Activated CD4-positive, alpha-beta T cell treated with anti-CD3 and anti-CD28 coated beads for 48 hours (primary cell): Measurements from ENCODE around the gene NAPG.
A peak's percentile ranks its signal among the peaks of the same experiment; 100 is the strongest.
"Not testable (repeated sequence)": the region's sequence is repeated elsewhere in the genome, so short reads cannot be mapped to it uniquely, and the experiment has no call there.

Source experiments
- DNase-seq: peaks from one replicate; pipeline ENCODE4 v3.0.0-alpha.2; 2020

Gene NAPG

DNA sequence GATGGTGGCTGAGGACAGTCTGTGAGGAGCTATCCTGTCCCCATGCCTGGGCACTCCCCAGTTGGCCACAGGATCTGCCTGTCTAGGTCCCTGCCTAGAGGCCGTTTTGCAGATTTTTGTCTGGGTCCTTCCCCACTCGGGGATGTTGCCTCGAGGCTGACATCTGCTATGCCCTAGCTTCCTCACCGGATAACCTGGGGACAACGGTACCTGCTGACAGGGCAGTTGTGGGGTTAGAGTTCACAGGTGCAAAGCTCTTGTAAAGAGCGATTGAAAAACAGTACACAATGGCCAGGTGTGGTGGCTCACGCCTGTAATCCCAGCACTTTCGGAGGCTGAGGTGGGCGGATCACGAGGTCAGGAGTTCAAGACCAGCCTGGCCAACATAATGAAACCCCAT is 30.4 kb downstream of the NAPG start:
- DNase-seq, result not testable (repeated sequence)

DNA sequence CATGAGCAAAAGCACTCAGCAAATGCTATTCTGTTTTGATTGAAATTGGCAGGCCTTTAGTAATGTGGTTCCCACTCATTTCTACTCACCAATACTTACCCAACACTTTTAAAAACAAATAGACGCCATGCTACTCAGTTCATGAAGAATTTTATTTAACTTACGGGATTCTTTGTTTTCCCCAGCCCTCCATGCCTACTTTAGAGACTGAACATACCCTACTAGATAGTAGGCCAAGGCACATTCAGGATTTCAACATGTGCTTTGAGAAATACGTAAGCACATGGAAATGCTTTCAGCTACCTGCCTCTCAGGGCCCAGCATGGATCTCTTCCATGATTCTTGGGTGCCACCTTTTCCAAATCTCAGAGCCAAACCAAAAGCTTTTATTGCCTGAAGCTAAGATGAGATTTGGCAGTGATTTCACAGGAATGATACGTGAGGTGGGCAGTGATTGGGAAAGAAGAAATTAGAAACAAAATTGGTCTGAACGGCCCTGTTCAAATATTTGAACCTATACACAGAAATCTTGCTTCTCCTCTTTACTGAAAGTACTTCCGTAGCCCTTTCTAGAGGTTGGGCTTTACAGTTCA is 31.4 kb downstream of the NAPG start:
- DNase-seq, result no peak

- no peak for DNase-seq
These were observed 32.6 kb downstream of the NAPG start for GRCh38 chr18:10558243-10558966.

- no peak for DNase-seq
These were observed 33.1 kb downstream of the NAPG start for GRCh38 chr18:10558967-10559298.

DNA sequence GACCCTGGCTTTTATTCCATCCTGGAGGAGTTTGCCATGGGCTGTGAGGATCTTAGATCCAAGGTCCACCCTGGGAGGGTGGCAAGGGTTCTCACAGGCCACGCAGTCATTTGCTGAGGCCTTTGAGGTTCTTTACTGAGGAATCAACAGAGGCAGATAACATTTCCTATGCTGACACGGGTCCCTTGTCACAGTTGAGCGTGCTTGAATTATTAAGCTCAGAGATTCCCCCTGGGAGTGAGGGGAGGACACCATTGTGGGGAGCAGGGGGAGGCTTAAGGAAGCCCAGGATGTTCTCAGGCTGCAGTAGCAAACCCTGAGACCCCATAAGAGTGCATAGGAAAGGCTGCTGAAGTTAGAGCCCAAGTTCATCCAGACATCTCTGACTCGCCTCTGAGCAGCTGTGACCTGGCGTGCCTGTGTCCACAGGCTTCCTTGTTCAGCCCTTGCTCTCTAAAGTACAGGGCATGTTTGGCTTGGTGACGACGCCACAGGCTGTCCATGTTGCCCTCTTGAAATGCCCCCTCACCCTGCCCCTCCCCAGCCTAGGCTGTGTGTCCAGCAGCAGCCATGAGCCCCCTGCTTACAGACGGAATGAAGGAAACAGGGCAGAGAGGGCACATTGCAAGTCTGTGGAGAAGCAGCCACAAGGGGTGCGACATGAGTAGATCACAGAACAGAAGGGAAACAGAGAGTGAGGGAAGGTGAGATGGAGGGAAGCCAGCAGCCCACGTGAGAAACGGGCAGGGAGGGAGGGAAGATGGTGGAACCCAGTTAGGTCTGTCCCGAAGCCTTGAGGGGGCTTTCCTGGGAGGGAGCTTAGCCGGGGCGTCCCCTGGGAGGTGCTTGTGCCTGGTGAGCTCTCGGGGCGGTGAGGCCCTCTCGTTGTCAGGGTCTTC is 34.0 kb downstream of the NAPG start:
- peak; percentile 8 for DNase-seq

DNA sequence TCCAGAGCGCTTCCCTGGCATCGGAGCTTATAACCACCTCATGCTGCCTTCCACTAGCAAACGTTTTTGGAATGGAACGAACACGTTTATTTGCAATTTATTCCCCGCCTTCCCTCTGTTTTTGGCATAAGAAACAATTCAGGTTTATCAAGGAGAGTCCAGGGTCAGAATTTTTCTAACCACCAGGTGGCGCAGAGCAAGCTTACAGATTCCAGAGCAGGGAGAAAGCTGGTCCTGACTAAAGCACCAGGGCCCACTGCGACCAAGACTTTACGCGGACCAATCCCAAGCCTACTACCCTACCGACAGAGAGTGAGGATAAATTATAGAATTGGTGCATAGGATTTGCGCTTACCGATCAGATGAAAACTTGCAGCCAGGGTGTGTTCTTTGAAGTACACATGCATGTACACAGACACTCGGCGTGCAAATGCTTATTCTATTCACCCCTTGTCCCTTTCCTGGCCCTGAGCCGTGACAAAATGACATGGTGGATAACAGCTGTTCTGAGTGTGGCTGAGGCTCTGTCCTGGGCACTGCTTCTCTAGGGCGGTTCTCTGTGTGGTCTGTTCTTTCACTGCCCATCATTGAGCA is 34.7 kb downstream of the NAPG start:
- DNase-seq, result peak; percentile 76

DNA sequence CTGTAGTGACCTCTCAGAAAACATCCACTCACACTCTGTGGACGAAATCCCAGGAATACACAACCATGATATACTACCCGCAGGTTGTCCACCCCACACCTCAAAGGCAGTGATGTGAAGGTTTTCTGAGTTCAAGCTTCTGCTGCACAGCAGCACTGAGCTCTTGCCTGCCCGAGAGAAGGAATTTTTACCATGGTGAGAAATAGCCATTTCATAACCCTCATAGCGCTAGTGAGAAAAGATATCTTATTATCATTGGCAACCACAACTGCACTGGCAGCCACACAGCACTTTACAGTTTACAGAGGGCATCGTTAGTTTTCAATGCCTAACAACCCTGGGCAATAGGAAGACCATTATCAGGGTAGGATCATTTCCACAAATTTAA is 36.9 kb downstream of the NAPG start:
- no peak for DNase-seq

DNA sequence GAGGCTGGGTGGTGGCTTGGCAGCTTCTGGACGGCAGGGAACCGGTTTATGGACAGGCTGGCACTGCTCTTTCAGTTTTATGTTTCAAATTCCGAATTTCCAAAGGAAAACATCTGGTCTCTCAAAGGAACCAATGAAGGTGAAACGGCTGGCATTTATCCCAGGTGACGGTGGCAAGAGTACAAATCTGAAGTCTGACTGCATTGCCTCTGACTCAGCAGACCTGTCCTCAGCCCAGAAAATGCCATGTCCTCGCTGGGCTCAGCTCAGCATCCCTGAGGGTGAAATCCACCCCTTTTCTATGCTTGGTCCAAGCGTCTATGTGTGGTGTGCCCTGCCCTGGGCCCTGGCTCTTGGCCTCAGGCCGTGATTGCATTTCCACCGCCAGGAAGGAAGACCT is 38.1 kb downstream of the NAPG start:
- DNase-seq, result no peak

GRCh38 chr18:10564975-10565773 is 39.3 kb downstream of the NAPG start:
- no peak for DNase-seq

GRCh38 chr18:10565835-10566234 is 40.0 kb downstream of the NAPG start:
- no peak for DNase-seq

DNA sequence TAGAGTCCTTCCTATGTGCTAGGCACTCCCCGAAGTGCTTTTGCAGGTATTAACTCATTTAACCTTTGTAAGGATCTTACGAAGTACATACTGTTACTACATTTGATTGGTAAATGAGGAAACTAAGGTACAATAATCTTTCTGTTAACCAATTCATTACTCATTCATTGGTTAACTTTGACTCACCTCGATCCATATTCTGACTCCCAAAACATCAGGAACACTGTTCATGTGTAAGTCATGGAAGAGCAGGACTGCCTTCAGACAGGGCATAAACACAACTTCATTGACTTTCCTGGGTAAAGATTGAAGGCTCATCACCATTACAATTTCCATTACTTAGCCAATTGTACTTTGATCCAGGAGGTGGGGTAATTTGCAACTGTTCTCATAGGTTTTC is 40.6 kb downstream of the NAPG start:
- DNase-seq, result no peak

DNA sequence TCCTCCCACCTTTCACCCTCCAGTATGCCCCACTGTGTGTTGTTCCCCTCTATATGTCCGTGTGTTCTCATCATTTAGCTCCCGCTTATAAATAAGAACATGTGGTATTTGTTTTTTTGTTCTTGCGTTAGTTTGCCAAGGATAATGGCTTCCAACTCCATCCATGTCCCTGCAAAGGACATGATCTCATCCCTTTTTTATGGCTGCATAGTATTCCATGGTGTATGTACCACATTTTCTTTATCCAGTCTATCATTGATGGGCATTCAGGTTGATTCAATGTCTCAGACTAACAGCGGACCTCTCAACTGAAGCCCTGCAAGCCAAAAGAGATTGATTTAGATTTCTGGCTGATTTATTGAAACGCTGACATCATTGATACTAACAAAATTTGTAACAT is 44.1 kb downstream of the NAPG start:
- not testable (repeated sequence) for DNase-seq

DNA sequence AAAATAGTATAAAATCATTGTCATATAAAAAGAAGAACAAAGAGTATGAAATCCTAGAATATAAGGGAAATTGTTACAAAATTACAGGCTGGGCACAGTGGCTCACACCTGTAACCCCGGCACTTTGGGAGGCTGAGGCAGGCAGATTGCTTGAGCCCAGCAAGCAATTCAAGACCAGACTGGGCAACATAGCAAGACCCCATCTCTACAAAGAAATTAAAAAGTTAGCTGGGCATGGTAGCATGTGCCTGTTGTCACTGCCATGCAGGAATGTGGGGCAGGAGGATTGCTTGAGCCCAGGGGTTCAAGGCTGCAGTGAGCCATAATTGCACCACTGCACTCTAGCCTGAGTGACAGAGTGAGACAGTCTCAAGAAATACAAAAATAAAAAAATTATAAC is 44.8 kb downstream of the NAPG start:
- DNase-seq, result no peak

- no peak for DNase-seq
These were observed 45.7 kb downstream of the NAPG start for GRCh38 chr18:10571537-10571936.

- DNase-seq, result not testable (repeated sequence)
These were observed 47.4 kb downstream of the NAPG start for GRCh38 chr18:10573261-10573660.

DNA sequence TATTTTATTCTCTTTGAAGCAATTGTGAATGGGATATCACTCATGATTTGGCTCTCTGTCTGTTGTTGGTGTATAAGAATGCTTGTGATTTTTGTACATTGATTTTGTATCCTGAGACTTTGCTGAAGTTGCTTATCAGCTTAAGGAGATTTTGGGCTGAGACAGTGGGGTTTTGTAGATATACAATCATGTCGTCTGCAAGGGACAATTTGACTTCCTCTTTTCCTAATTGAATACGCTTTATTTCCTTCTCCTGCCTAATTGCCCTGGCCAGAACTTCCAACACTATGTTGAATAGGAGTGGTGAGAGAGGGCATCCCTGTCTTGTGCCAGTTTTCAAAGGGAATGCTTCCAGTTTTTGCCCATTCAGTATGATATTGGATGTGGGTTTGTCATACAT is 48.6 kb downstream of the NAPG start:
- DNase-seq, result not testable (repeated sequence)

- DNase-seq, result not testable (repeated sequence)
These were observed 52.2 kb downstream of the NAPG start for GRCh38 chr18:10577842-10578572.

DNA sequence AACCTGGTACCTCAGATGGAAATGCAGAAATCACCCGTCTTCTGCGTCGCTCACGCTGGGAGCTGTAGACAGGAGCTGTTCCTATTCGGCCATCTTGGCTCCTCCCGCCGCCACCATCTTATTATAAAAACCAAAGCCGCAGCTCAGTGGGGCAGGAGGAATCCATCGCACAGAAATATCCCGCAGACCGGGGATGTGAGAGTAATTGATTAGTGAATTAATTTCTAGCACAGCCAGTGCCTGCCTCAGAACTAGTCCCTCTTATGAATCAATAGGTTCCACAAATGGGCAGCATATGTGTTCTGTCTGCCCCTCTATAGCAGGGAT is 52.7 kb downstream of the NAPG start:
- DNase-seq, result not testable (repeated sequence)

DNA sequence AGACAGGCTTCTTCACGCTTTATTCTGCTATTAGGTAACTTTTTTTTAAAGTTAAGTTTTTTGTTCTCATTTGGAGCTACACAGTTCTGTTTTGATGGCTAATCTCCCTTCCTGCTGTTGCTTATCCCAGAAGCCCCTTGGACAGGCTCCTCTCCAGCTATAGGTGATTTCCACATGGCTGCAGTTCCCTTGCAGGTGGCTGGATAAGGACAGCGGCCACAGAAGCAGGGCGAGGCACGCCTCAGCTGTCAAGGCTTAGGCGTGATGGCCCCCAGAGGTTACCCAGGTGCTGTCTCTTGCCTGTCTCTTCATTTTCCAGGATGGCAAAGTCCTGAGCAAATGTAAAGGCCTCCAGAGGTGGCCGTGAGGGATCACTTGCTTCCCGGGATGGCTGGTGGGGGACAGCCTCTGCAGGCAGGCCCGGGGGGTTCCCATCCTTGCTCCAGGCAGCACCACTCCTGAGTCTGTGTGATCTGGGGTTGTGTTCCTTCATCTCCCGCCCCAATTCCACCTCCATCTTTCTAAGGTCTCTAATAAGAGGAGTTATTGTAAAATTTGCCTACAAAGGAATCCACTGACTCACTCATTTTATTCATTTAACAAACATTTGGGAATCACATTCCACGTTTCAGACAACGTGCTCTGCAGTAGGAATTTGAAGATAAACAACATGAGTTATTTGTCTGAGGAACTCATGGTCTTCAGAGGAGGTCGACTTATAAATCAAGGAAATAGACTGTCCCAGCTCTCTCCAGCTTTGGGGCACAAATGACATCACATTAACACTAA is 53.4 kb downstream of the NAPG start:
- no peak for DNase-seq

DNA sequence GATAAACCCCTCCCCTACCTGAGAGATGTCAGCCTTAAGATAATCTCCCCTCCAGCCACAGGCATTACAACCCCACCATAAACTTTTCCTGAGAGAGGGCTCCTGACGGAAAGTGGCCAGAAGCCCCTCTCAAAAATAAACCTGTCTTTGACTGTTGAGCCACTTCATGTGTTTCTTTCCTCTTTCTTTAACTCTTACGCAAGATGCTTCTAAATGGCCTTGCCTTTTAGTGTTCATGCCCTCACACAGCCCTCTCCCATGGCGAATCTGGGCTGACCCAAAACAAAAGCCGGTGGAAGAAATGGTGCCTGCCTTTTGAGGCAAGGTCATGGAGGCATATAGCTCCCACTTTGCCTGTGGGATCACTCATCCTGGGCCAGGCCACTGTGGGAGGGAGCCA is 54.4 kb downstream of the NAPG start:
- no peak for DNase-seq

GRCh38 chr18:10585260-10585659 is 59.4 kb downstream of the NAPG start:
- DNase-seq, result no peak
